GM18951 (cell line): ENCODE results near the gene RTCA.
"Not testable (repeated sequence)": the region's sequence is repeated elsewhere in the genome, so short reads cannot be mapped to it uniquely, and the experiment has no call there.

Experiments used
- POLR2A ChIP-seq: IDR thresholded peaks from 4 replicates; pipeline ENCODE4 v1.6.1; 2011; ENCODE audit warnings: mild to moderate bottlenecking; ENCODE audit not compliant: insufficient read length, insufficient read depth; ENCODE audit errors: extremely low read depth
- in situ Hi-C: fragments of 300-500 bp; cut with MboI; formaldehyde crosslinking; loops from one replicate; pipeline ENCODE4 v1.12.0; 2022; ENCODE audit warnings: low sequenced_read_pairs, mixed read lengths, inconsistent platforms; ENCODE audit not compliant: unreplicated experiment

Gene RTCA

GRCh38 chr1:100246738-100247137, 19.3 kb upstream of the RTCA start:
- TF ChIP-seq POLR2A, result no peak
- in situ Hi-C loops, result no loop called here

GRCh38 chr1:100249155-100249536, 16.9 kb upstream of the RTCA start:
- in situ Hi-C loops, result no loop called here
- TF ChIP-seq POLR2A, result no peak

- TF ChIP-seq POLR2A, result peak; percentile 89
- in situ Hi-C loops, result no loop called here
These were observed 16.3 kb upstream of the RTCA start, which contains the start of gene DBT for GRCh38 chr1:100249537-100250257. Gene DBT, minus strand, starts transcription at chr1:100249834. Its CDS starts 14 bp downstream, at chr1:100249820.

- no peak for TF ChIP-seq POLR2A
- in situ Hi-C loops, result no loop called here
These were observed 15.8 kb upstream of the RTCA start for GRCh38 chr1:100250264-100250663.

GRCh38 chr1:100250807-100251206, 15.2 kb upstream of the RTCA start:
- TF ChIP-seq POLR2A, result no peak
- in situ Hi-C loops, result no loop called here

GRCh38 chr1:100252901-100253300, 13.1 kb upstream of the RTCA start:
- in situ Hi-C loops, result no loop called here
- TF ChIP-seq POLR2A, result no peak

GRCh38 chr1:100253552-100253951, 12.5 kb upstream of the RTCA start:
- in situ Hi-C loops, result no loop called here
- no peak for TF ChIP-seq POLR2A

- in situ Hi-C loops, result not testable (repeated sequence)
These were observed 9.7 kb upstream of the RTCA start for GRCh38 chr1:100256273-100256672.

- in situ Hi-C loops, result not testable (repeated sequence)
These were observed 7.6 kb upstream of the RTCA start for GRCh38 chr1:100258427-100258826.

- TF ChIP-seq POLR2A, result no peak
- in situ Hi-C loops, result no loop called here
These were observed 4.3 kb upstream of the RTCA start for GRCh38 chr1:100261686-100262085.

GRCh38 chr1:100264081-100264480, 1.9 kb upstream of the RTCA start:
- in situ Hi-C loops, result not testable (repeated sequence)

- in situ Hi-C loops, result no loop called here
- no peak for TF ChIP-seq POLR2A
These were observed 470 bp upstream of the RTCA start for GRCh38 chr1:100265562-100265930.

GRCh38 chr1:100266741-100267140, 725 bp downstream of the RTCA start:
- TF ChIP-seq POLR2A, result no peak
- in situ Hi-C loops, result no loop called here

- in situ Hi-C loops, result no loop called here
- TF ChIP-seq POLR2A, result no peak
These were observed 1.3 kb downstream of the RTCA start for GRCh38 chr1:100267284-100267683.

- in situ Hi-C loops, result no loop called here
These were observed 2.2 kb downstream of the RTCA start for GRCh38 chr1:100268202-100268601.

More at GRCh38 chr1:100268202-100268601, 2.2 kb downstream of the RTCA start:
- TF ChIP-seq POLR2A, result no peak
